HCT116 (cell line): Measurements from ENCODE around the gene IL12A.

Experiments used
- CTCF ChIP-seq, 3 experiments: fragments of 200-600 bp in 1 of 3; sonication (generic) in 1 of 3; IDR thresholded peaks in 2 of 3; conservative IDR thresholded peaks in 1 of 3; 2 replicates each; pipeline ENCODE4 v1.5.1; 2012 to 2017; ENCODE audit warnings: low read depth in 2 of 3, low read length in 2 of 3, antibody characterized with exemption in 1 of 3, borderline replicate concordance in 1 of 3, control low read depth in 1 of 3, mild to moderate bottlenecking in 1 of 3, mixed read lengths in 1 of 3, mixed run types in 1 of 3, moderate library complexity in 1 of 3; ENCODE audit not compliant: insufficient read depth in 1 of 3
- EZH2phosphoT487 ChIP-seq: fragments of 200-600 bp; IDR thresholded peaks from 2 replicates; pipeline ENCODE4 v1.6.1; 2018; ENCODE audit warnings: antibody characterized with exemption, borderline replicate concordance
- FOSL1 ChIP-seq: IDR thresholded peaks from 2 replicates; pipeline ENCODE4 v1.6.1; 2012; ENCODE audit warnings: low read depth
- JUND ChIP-seq: IDR thresholded peaks from 2 replicates; pipeline ENCODE4 v1.6.1; 2012
- POLR2A ChIP-seq: IDR thresholded peaks from 2 replicates; pipeline ENCODE4 v1.7.0; 2011; ENCODE audit warnings: borderline replicate concordance; ENCODE audit not compliant: insufficient read depth, insufficient read length; ENCODE audit errors: extremely low read depth
- POLR2AphosphoS5 ChIP-seq: IDR thresholded peaks from 2 replicates; pipeline ENCODE4 v1.6.1; 2011; ENCODE audit warnings: mild to moderate bottlenecking, low read depth, low read length, moderate library complexity
- RAD21 ChIP-seq: IDR thresholded peaks from 2 replicates; pipeline ENCODE4 v1.6.1; 2012; ENCODE audit warnings: low read depth, mild to moderate bottlenecking
- SIN3A ChIP-seq: IDR thresholded peaks from 2 replicates; pipeline ENCODE4 v1.6.1; 2012; ENCODE audit warnings: low read depth

GRCh38 chr3:160016972-160017371 lies 28.3 kb downstream of the IL12A start:
- no peak for TF ChIP-seq EZH2phosphoT487
- no peak for TF ChIP-seq CTCF (IDR thresholded peaks at IDR 0.05 in 2 of 3, conservative IDR thresholded peaks at IDR 0.05 in 1 of 3; ENCODE audit: borderline replicate concordance in 1 of 3, insufficient read depth in 1 of 3, low read depth in 2 of 3, low read length in 2 of 3)
- TF ChIP-seq POLR2A = no peak
- TF ChIP-seq JUND = no peak; the same call in 1 of the 2 replicates
- no peak for TF ChIP-seq SIN3A
- TF ChIP-seq FOSL1 = no peak
- TF ChIP-seq POLR2AphosphoS5 = no peak
- TF ChIP-seq RAD21 = no peak
